Fibroblast of skin of left quadriceps (primary cell): ENCODE data around the gene HINT1.
"Not testable (repeated sequence)": the region's sequence is repeated elsewhere in the genome, so short reads cannot be mapped to it uniquely, and the experiment has no call there.

Source experiments
- DNase-seq, 2 experiments: peaks; one replicate each; pipeline ENCODE4 v3.0.0-alpha.2; 2013; ENCODE audit warnings: low read depth in 2 of 2

Gene HINT1

GRCh38 chr5:131165119-131165727 lies at the start of gene HINT1:
Gene HINT1 (minus strand): TSS chr5:131165256. CDS start chr5:131165205, 51 bp downstream.
- DNase-seq: peak; percentile 71 to 73

- no peak for DNase-seq
These were observed 49.7 kb upstream of the HINT1 start for GRCh38 chr5:131214609-131215227.

- no peak for DNase-seq
These were observed 47.5 kb upstream of the HINT1 start for GRCh38 chr5:131212471-131213021.

- no peak for DNase-seq
These were observed 46.6 kb upstream of the HINT1 start for GRCh38 chr5:131211669-131212068.

- no peak for DNase-seq
These were observed 45.1 kb upstream of the HINT1 start for GRCh38 chr5:131210151-131210510.

- no peak for DNase-seq
These were observed 44.6 kb upstream of the HINT1 start for GRCh38 chr5:131209506-131210150.

- no peak for DNase-seq
These were observed 44.1 kb upstream of the HINT1 start for GRCh38 chr5:131209175-131209505.

GRCh38 chr5:131206772-131207171 lies 41.7 kb upstream of the HINT1 start:
- no peak for DNase-seq

- no peak for DNase-seq
These were observed 41.0 kb upstream of the HINT1 start for GRCh38 chr5:131206061-131206460.

GRCh38 chr5:131204964-131205363 lies 39.9 kb upstream of the HINT1 start:
- no peak for DNase-seq

GRCh38 chr5:131200560-131200959 lies 35.5 kb upstream of the HINT1 start:
- DNase-seq: no peak

GRCh38 chr5:131198625-131199024 lies 33.6 kb upstream of the HINT1 start:
- no peak for DNase-seq

GRCh38 chr5:131196331-131196730 lies 31.3 kb upstream of the HINT1 start:
- DNase-seq: peak in 1 of 2 experiments; percentile 18

- no peak for DNase-seq
These were observed 30.6 kb upstream of the HINT1 start for GRCh38 chr5:131195696-131196095.

- DNase-seq: no peak
These were observed 29.7 kb upstream of the HINT1 start for GRCh38 chr5:131194725-131195124.

GRCh38 chr5:131193897-131194296 lies 28.8 kb upstream of the HINT1 start:
- not testable (repeated sequence) for DNase-seq

GRCh38 chr5:131193106-131193505 lies 28.1 kb upstream of the HINT1 start:
- no peak for DNase-seq

- DNase-seq: no peak
These were observed 21.7 kb upstream of the HINT1 start for GRCh38 chr5:131186561-131187256.

GRCh38 chr5:131185523-131186104 lies 20.6 kb upstream of the HINT1 start:
- DNase-seq: no peak

GRCh38 chr5:131182839-131183238 lies 17.8 kb upstream of the HINT1 start:
- DNase-seq: no peak

GRCh38 chr5:131180407-131180806 lies 15.4 kb upstream of the HINT1 start:
- no peak for DNase-seq

GRCh38 chr5:131171276-131171810 lies 6.3 kb upstream of the HINT1 start:
- DNase-seq: no peak
